SU-DHL-6 (cell line): ENCODE data around the gene SNX9.
"Not testable (repeated sequence)": the region's sequence is repeated elsewhere in the genome, so short reads cannot be mapped to it uniquely, and the experiment has no call there.

Experiments used
- H2AFZ ChIP-seq: fragments of 200-600 bp; sonication (generic); 2 replicates; pipeline ENCODE4 v1.6.1; 2014; ENCODE audit warnings: low read depth, mild to moderate bottlenecking, moderate library complexity, mixed read lengths, antibody characterized with exemption, low read length; ENCODE audit not compliant: severe bottlenecking
- H3F3A ChIP-seq: fragments of 200-600 bp; shearing (Covaris generic); 2 replicates; pipeline ENCODE4 v1.6.0; 2016; ENCODE audit warnings: antibody characterized with exemption, mild to moderate bottlenecking; ENCODE audit not compliant: insufficient read depth
- H3K27ac ChIP-seq: fragments of 200-600 bp; sonication (generic); 2 replicates; pipeline ENCODE4 v1.5.1; 2016; ENCODE audit warnings: low read depth, mild to moderate bottlenecking, low read length, moderate library complexity, mixed read lengths
- H3K27me3 ChIP-seq: fragments of 200-600 bp; sonication (generic), shearing (Covaris generic); 2 replicates; pipeline ENCODE4 v1.6.0; 2014; ENCODE audit warnings: mild to moderate bottlenecking, low read length
- H3K36me3 ChIP-seq: fragments of 200-600 bp; sonication (generic); 2 replicates; pipeline ENCODE4 v1.6.1; 2014; ENCODE audit warnings: mild to moderate bottlenecking, low read length, mixed read lengths
- H3K4me2 ChIP-seq: fragments of 300-600, 200-600 bp; shearing (Covaris generic), sonication (generic); 2 replicates; pipeline ENCODE4 v1.6.0; 2014; ENCODE audit warnings: low read length, low read depth, mild to moderate bottlenecking; ENCODE audit not compliant: poor library complexity, severe bottlenecking
- H3K4me3 ChIP-seq: fragments of 200-600 bp; sonication (generic); 2 replicates; pipeline ENCODE4 v1.5.1; 2014; ENCODE audit warnings: antibody characterized with exemption, low read length, mild to moderate bottlenecking, mixed read lengths; ENCODE audit not compliant: insufficient read depth, poor library complexity, severe bottlenecking
- H3K79me2 ChIP-seq: fragments of 200-600 bp; sonication (generic); 2 replicates; pipeline ENCODE4 v1.6.1; 2014; ENCODE audit warnings: mild to moderate bottlenecking, low read length, moderate library complexity; ENCODE audit not compliant: insufficient read depth
- H3K9ac ChIP-seq: fragments of 200-600 bp; sonication (generic); 2 replicates; pipeline ENCODE4 v1.7.0; 2014; ENCODE audit warnings: mild to moderate bottlenecking, low read length
- H3K9me2 ChIP-seq: fragments of 200-600 bp; sonication (generic); replicated peaks from 2 replicates; pipeline ENCODE4 v1.6.1; 2014; ENCODE audit warnings: low read length; ENCODE audit not compliant: insufficient read depth
- H3K9me3 ChIP-seq: fragments of 200-600 bp; sonication (generic); 2 replicates; pipeline ENCODE4 v1.6.1; 2014; ENCODE audit warnings: low read length, mixed read lengths; ENCODE audit not compliant: insufficient read depth
- H4K20me1 ChIP-seq: fragments of 200-600 bp; sonication (generic); 2 replicates; pipeline ENCODE4 v1.6.1; 2014; ENCODE audit warnings: low read depth, mild to moderate bottlenecking, antibody characterized with exemption, low read length, moderate library complexity, mixed read lengths
- EZH2phosphoT487 ChIP-seq: fragments of 200-600 bp; sonication (generic), shearing (Covaris generic); conservative IDR thresholded peaks from 2 replicates; pipeline ENCODE4 v1.6.1; 2018; ENCODE audit warnings: mild to moderate bottlenecking, antibody characterized with exemption, low read length, moderate library complexity, mixed read lengths
- TF ChIP-seq, protein P1 (sequence below): fragments of 200-600 bp; sonication (generic); IDR thresholded peaks from one replicate; pipeline ENCODE4 v1.5.1; 2017; ENCODE audit warnings: antibody characterized with exemption, mild to moderate bottlenecking, low read length, moderate library complexity; ENCODE audit not compliant: insufficient read depth, poor library complexity, severe bottlenecking

SNX9 gene

DNA sequence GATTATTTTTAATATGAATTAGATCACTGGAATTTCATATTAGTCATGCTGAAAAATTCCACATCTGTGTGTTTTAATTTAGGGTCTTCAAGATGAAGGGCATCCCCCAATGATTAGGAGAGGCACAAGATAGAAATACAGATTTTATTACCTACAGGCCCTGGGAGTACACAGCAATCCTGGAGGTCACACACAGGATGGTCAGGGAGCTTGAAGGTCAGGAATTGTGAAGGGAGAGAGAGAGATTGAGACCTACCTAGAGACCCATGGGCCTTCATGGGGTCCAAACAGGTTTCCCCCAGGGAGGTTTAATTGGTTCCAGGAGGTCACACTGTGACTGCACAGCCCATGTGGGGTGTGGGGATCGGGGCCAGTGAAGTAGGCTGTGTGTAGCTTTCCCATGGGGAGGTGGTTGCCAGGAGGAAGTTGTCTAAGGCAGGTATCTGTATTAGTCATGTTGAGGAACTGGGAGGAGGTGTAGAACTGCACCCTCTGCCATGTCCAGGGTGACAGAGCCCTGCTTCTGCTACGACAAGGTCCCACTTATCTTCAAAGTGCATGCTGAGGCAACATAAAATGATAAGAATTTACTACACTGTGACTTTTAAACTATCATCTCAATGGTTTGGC is 18.3 kb downstream of the SNX9 start:
- Histone ChIP-seq H3K36me3 (no peaks in the 10 kb centered on the region), H3K27me3 (no peaks in the 10 kb centered on the region), H3K27ac (no peak overlapping the region), H3F3A (no peaks in the 10 kb centered on the region), H3K9ac (no peak overlapping the region), H3K4me3 (no peak overlapping the region), H4K20me1 (no peaks in the 10 kb centered on the region), H2AFZ (no peak overlapping the region), H3K9me2 (no peaks in the 10 kb centered on the region), H3K9me3 (no peaks in the 10 kb centered on the region), H3K79me2 (no peaks in the 10 kb centered on the region), H3K4me2 (no peak overlapping the region)
- TF ChIP-seq, protein P1, sequence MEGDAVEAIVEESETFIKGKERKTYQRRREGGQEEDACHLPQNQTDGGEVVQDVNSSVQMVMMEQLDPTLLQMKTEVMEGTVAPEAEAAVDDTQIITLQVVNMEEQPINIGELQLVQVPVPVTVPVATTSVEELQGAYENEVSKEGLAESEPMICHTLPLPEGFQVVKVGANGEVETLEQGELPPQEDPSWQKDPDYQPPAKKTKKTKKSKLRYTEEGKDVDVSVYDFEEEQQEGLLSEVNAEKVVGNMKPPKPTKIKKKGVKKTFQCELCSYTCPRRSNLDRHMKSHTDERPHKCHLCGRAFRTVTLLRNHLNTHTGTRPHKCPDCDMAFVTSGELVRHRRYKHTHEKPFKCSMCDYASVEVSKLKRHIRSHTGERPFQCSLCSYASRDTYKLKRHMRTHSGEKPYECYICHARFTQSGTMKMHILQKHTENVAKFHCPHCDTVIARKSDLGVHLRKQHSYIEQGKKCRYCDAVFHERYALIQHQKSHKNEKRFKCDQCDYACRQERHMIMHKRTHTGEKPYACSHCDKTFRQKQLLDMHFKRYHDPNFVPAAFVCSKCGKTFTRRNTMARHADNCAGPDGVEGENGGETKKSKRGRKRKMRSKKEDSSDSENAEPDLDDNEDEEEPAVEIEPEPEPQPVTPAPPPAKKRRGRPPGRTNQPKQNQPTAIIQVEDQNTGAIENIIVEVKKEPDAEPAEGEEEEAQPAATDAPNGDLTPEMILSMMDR = no peak
- no peak for TF ChIP-seq EZH2phosphoT487

DNA sequence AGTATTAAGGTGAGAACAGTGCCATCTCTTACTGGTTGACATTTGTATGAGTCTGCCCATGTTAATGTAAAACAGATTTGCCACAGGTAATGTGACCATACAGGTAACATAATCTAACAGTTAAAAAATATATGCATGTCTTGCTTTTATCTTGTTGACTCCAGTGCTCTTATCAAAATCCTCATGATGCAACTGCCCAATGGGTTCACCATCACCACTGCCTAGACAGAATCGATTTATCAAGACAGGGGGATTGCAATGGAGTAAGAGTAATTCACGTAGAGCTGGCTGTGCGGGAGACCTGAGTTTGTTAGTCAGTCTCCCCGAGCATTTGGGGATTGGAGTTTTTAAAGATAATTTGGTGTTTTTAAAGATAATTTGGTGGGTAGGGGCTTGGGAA is 19.2 kb downstream of the SNX9 start:
- H3K36me3 ChIP-seq = no peaks in the 10 kb centered on the region
- no peak for TF ChIP-seq EZH2phosphoT487
- TF ChIP-seq, protein P1 = no peak
- no peak overlapping the region for H3K4me3 ChIP-seq
- no peaks in the 10 kb centered on the region for H3K9me2 ChIP-seq
- no peak overlapping the region for H3K27ac ChIP-seq
- H3K79me2 ChIP-seq = no peaks in the 10 kb centered on the region
- no peaks in the 10 kb centered on the region for H3F3A ChIP-seq
- no peaks in the 10 kb centered on the region for H3K9me3 ChIP-seq
- H2AFZ ChIP-seq = no peak overlapping the region
- H4K20me1 ChIP-seq = no peaks in the 10 kb centered on the region
- H3K4me2 ChIP-seq = no peak overlapping the region
- no peak overlapping the region for H3K9ac ChIP-seq
- H3K27me3 ChIP-seq = no peaks in the 10 kb centered on the region

DNA sequence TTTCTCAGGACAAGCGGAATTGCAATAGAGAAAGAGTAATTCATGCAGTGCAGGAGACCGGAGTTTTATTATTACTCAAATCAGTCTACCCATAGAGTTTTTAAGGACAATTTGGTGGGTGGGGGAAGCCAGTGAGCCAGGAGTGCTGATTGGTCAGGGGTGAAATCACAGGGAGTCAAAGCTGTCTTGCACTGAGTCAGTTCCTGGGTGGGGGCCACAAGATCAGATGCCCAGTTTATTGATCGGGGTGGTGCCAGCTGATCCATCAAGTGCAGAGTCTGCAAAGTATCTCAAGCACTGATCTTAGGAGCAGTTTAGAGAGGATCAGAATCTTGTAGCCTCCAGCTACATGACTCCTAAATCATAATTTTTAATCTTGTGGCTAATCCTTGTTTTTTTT is 21.1 kb downstream of the SNX9 start:
- not testable (repeated sequence) for H3K9ac ChIP-seq, H3K79me2 ChIP-seq, H3K4me3 ChIP-seq, H3K9me2 ChIP-seq, H2AFZ ChIP-seq, H3K27ac ChIP-seq, H3K27me3 ChIP-seq, H3K36me3 ChIP-seq, H4K20me1 ChIP-seq, H3F3A ChIP-seq, H3K9me3 ChIP-seq, H3K4me2 ChIP-seq

DNA sequence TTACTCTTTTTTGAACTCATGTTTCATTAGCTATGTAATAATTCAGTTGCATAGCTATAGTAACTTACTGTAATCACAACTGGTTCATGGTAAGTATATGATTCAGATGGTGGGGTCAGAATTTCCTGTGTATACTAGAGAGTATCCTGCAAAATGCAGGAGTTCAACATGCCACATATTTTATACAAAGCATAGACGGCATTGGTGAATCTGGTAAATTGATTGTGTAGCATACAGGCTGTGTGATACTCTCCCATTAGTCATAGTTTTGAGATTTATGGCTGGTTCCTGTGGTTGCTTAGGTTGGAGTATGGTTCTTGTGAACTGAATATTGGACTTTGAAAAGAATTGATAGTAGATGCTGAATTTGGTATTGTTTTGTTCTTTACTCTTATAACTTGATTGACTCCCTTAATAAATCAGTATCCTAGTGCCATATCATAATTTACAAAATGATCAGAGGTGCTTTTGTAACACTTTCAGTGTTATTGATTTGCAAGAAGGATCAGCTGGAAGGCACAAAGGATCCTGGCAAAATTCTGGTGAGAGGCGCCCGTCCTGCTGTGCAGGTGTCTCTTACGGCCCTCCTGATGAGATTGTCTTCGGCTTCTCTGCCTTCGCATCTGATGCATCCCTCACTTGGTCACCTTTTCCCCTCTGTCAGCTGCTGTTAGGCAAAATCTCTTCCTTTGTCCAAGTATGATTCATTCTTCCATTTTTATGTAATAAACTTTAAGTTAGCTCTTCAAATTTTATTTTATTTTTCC is 22.6 kb downstream of the SNX9 start:
- Histone ChIP-seq H3K27me3 (no peaks in the 10 kb centered on the region), H3K9me2 (no peaks in the 10 kb centered on the region), H3K9ac (no peak overlapping the region), H3K9me3 (no peaks in the 10 kb centered on the region), H3K4me2 (no peak overlapping the region), H2AFZ (no peak overlapping the region), H3F3A (no peaks in the 10 kb centered on the region), H3K79me2 (no peaks in the 10 kb centered on the region), H4K20me1 (no peaks in the 10 kb centered on the region), H3K36me3 (no peaks in the 10 kb centered on the region), H3K27ac (no peak overlapping the region), H3K4me3 (no peak overlapping the region)
- no peak for TF ChIP-seq EZH2phosphoT487
- TF ChIP-seq, protein P1 = no peak
